ENCODE data around the gene RAD1.

The RAD1 gene

GRCh38 chr5:34914671-34915138 lies 599 bp downstream of the RAD1 start:
- DNase-seq, result no peak

- no peak for DNase-seq
Measured at GRCh38 chr5:34913072-34913471, 2.2 kb downstream of the RAD1 start.

GRCh38 chr5:34905564-34905963 lies 9.7 kb downstream of the RAD1 start:
- no peak for DNase-seq

- DNase-seq, result no peak
Measured at GRCh38 chr5:34903260-34903659, 12.0 kb downstream of the RAD1 start.

GRCh38 chr5:34900652-34901051 lies 14.7 kb downstream of the RAD1 start:
- no peak for DNase-seq

- no peak for DNase-seq
Measured at GRCh38 chr5:34899066-34899465, 16.2 kb downstream of the RAD1 start.

- peak; percentile 71 for DNase-seq
Measured at GRCh38 chr5:34898258-34898895, 16.9 kb downstream of the RAD1 start.

- no peak for DNase-seq
Measured at GRCh38 chr5:34897646-34898045, 17.7 kb downstream of the RAD1 start.

GRCh38 chr5:34895641-34896419 lies 19.5 kb downstream of the RAD1 start:
- no peak for DNase-seq

- no peak for DNase-seq
Measured at GRCh38 chr5:34894716-34895115, 20.6 kb downstream of the RAD1 start.

GRCh38 chr5:34892414-34892813 lies 22.9 kb downstream of the RAD1 start:
- no peak for DNase-seq

- no peak for DNase-seq
Measured at GRCh38 chr5:34891981-34892380, 23.3 kb downstream of the RAD1 start.

GRCh38 chr5:34889394-34889793 lies 25.9 kb downstream of the RAD1 start:
- DNase-seq, result no peak

- DNase-seq, result no peak
Measured at GRCh38 chr5:34886392-34887119, 28.7 kb downstream of the RAD1 start.

- peak; percentile 4 for DNase-seq
Measured at GRCh38 chr5:34881246-34881645, 34.1 kb downstream of the RAD1 start.

GRCh38 chr5:34876275-34876674 lies 39.0 kb downstream of the RAD1 start:
- no peak for DNase-seq

GRCh38 chr5:34870382-34870781 lies 44.9 kb downstream of the RAD1 start:
- no peak for DNase-seq

- DNase-seq, result no peak
Measured at GRCh38 chr5:34869256-34869655, 46.0 kb downstream of the RAD1 start.

- DNase-seq, result no peak
Measured at GRCh38 chr5:34868791-34869190, 46.5 kb downstream of the RAD1 start.

- no peak for DNase-seq
Measured at GRCh38 chr5:34867660-34868059, 47.6 kb downstream of the RAD1 start.

GRCh38 chr5:34866989-34867471 lies 48.3 kb downstream of the RAD1 start:
- no peak for DNase-seq

- DNase-seq, result no peak
Measured at GRCh38 chr5:34865091-34865490, 50.2 kb downstream of the RAD1 start.

- DNase-seq, result no peak
Measured at GRCh38 chr5:34863946-34864345, 51.4 kb downstream of the RAD1 start.

GRCh38 chr5:34859253-34859652 lies 56.1 kb downstream of the RAD1 start:
- no peak for DNase-seq

All from suppressor macrophage treated with lipopolysaccharide for 4 hours (primary cell).